ENCODE measurements around the gene UVRAG. TPM values are rescaled to one million over a fixed set of nuclear protein-coding genes. Genes with fewer than 3 reads are reported as not detected.
A peak's percentile ranks its signal among the peaks of the same experiment; 100 is the strongest.

UVRAG gene
- total RNA-seq (2014; rRNA removed; shearing (Covaris generic); ENCODE audit: low replicate concordance) = 35.4 and 52.7 TPM in 2 replicates

DNA sequence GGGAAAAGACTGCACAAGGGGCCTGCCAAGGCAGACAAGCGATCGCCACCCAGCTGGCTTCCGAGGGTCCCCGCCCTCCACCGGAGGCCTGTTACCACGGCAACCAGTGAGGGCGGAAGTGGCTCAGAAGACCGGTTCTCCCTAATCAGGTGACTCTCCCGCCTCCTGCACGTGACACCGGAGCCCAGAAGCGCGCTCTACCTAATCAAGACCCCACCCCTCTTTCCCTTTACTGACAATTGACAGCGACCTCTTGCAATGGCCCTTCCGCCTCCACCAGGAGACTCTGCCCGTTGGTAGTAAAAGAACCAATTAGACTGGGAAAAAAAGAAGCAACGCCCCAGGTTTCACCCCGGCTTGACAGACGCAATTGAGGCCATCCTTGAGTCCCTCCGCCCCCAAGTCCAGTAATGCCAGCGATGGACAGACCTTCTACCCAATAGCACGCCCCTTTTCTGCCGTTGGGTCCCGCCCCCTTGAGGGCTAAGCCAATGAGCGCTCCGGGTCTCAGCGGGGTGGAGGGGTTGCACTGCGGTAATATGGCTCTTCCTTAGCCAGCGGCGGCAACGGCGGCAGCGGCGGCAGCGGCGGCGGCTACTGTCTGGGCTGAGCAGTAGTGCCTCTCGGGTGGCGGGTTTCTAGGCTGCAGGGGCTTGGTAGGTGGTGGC lies at the start of gene UVRAG:
Gene UVRAG (plus strand): TSS at position 534 of the 668 bp plus-strand sequence. CDS start 198 bp downstream, outside the sequence.
- Histone ChIP-seq H3K36me3 (ENCODE audit: insufficient read depth, low read length) (no peaks in the 10 kb centered on the region), H3K9me2 (replicated peaks; ENCODE audit: insufficient read depth, low read length) (no peaks in the 10 kb centered on the region), H3K27ac (ENCODE audit: low read length) (peak within 1 kb of the TSS; percentile 82), H3K4me3 (ENCODE audit: low read length) (peak within 1 kb of the TSS; percentile 87), H3K4me1 (ENCODE audit: low read length) (peaks cover 46% of the 10 kb centered on the region), H2AFZ (ENCODE audit: low read length) (peak within 1 kb of the TSS; percentile 50), H3K27me3 (ENCODE audit: low read length) (no peaks in the 10 kb centered on the region), H3K4me2 (ENCODE audit: low read depth, low read length, poor library complexity, severe bottlenecking) (peak within 1 kb of the TSS; percentile 80), H3K9me3 (ENCODE audit: low read length) (no peaks in the 10 kb centered on the region), H3K9ac (ENCODE audit: low read length) (peak within 1 kb of the TSS; percentile 94), H4K20me1 (ENCODE audit: insufficient read depth, low read depth, low read length) (no peaks in the 10 kb centered on the region), H3K79me2 (ENCODE audit: low read length) (peaks cover 46% of the 10 kb centered on the region)
- peak; percentile 100 for DNase-seq

DNA sequence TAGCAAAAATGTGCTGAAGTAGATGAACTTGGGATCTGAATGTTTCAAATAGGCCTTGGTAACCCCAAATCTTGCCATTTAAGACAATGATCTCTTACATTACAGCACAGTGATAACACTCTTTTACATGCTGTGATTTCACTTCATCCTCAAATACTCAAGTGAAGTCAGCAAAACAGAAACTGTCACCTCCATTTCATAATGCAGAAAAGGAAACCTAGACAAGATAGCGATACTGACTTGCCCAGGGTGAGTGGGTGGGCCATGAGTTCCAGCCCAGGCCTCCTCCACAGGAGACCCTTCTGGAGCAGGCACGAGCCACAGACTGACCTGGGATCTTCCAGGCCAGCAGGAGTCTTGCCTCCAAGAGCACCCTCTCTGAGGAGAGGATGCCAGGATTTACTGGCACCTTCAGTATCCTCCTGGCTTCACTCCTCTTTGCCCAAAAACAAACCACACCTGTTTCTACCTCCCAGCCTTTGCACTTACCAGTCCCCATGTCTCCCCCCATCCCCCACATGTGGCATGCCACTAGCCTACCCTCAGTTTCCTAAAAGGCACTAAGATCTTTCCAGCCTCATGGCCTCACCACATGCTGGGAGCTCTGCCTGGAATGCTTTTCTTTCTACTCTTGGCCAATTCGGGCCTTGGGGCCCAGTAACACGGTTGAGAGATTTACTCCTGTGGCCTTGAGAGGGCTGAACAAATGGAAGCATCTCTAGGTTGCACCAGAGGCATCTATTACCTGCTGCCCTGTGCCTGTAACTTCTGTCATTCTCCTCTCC lies 48.4 kb upstream of the UVRAG start:
- Histone ChIP-seq H3K4me2 (ENCODE audit: low read depth, low read length, poor library complexity, severe bottlenecking) (no peak overlapping the region), H3K27ac (ENCODE audit: low read length) (no peak overlapping the region), H3K4me1 (ENCODE audit: low read length) (peaks cover 24% of the 10 kb centered on the region), H3K9me3 (ENCODE audit: low read length) (no peaks in the 10 kb centered on the region), H3K79me2 (ENCODE audit: low read length) (no peaks in the 10 kb centered on the region), H3K9me2 (replicated peaks; ENCODE audit: insufficient read depth, low read length) (no peaks in the 10 kb centered on the region), H3K36me3 (ENCODE audit: insufficient read depth, low read length) (no peaks in the 10 kb centered on the region), H3K27me3 (ENCODE audit: low read length) (no peaks in the 10 kb centered on the region), H2AFZ (ENCODE audit: low read length) (no peak overlapping the region), H3K4me3 (ENCODE audit: low read length) (no peak overlapping the region), H4K20me1 (ENCODE audit: insufficient read depth, low read depth, low read length) (no peaks in the 10 kb centered on the region), H3K9ac (ENCODE audit: low read length) (no peak overlapping the region)
- DNase-seq = no peak

DNA sequence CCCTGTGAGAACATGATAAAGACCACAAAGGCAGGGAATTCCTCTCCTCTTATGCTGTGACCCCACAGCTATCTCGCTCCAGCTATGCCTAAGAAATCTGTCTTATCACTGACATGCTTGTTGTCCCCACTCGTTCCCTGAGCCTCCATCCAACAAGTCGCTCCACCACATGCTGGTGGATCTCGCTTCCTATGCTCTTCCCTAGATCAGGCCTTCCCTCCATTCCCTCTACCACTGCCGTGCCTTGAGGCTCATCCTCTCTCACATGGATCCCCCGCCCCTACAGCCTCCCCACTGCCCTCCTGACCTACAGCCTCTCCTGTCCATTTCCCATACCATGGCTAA lies 47.8 kb upstream of the UVRAG start:
- no peak overlapping the region for H3K4me2 ChIP-seq (ENCODE audit: low read depth, low read length, poor library complexity, severe bottlenecking)

DNA sequence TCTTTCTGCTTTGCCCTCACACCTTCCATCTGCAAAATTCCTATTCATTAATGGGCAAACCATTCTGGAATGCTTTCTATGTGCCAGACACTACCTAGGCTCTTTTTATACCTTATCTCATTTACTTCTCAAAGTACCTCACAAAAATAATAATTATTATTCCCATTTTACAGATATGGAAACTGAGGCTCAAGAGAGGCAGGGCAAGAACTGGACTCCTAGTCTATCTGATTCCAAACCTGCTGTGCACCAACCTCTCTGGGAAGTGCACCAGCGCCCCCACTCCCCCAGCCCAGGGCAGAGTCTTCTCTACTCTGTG lies 47.3 kb upstream of the UVRAG start:
- Histone ChIP-seq H3K9me3 (ENCODE audit: low read length) (no peaks in the 10 kb centered on the region), H3K27ac (ENCODE audit: low read length) (no peak overlapping the region), H3K4me3 (ENCODE audit: low read length) (peak overlapping the region; percentile 66; the same call in 1 of the 2 replicates), H3K4me2 (ENCODE audit: low read depth, low read length, poor library complexity, severe bottlenecking) (peak overlapping the region; percentile 78), H3K36me3 (ENCODE audit: insufficient read depth, low read length) (no peaks in the 10 kb centered on the region), H3K79me2 (ENCODE audit: low read length) (no peaks in the 10 kb centered on the region), H2AFZ (ENCODE audit: low read length) (peak overlapping the region; percentile 98), H3K4me1 (ENCODE audit: low read length) (peaks cover 24% of the 10 kb centered on the region), H3K9me2 (replicated peaks; ENCODE audit: insufficient read depth, low read length) (no peaks in the 10 kb centered on the region), H4K20me1 (ENCODE audit: insufficient read depth, low read depth, low read length) (no peaks in the 10 kb centered on the region), H3K9ac (ENCODE audit: low read length) (peak overlapping the region; percentile 78), H3K27me3 (ENCODE audit: low read length) (no peaks in the 10 kb centered on the region)
- DNase-seq = no peak

More for the DNA sequence above, 47.8 kb upstream of the UVRAG start:
- H3K27me3 ChIP-seq (ENCODE audit: low read length) = no peaks in the 10 kb centered on the region
- H3K27ac ChIP-seq (ENCODE audit: low read length) = no peak overlapping the region
- no peaks in the 10 kb centered on the region for H3K9me3 ChIP-seq (ENCODE audit: low read length)
- H3K9ac ChIP-seq (ENCODE audit: low read length) = no peak overlapping the region
- no peaks in the 10 kb centered on the region for H3K9me2 ChIP-seq (replicated peaks; ENCODE audit: insufficient read depth, low read length)
- no peaks in the 10 kb centered on the region for H4K20me1 ChIP-seq (ENCODE audit: insufficient read depth, low read depth, low read length)
- peaks cover 24% of the 10 kb centered on the region for H3K4me1 ChIP-seq (ENCODE audit: low read length)
- no peaks in the 10 kb centered on the region for H3K36me3 ChIP-seq (ENCODE audit: insufficient read depth, low read length)
- no peaks in the 10 kb centered on the region for H3K79me2 ChIP-seq (ENCODE audit: low read length)
- no peak for DNase-seq
- H2AFZ ChIP-seq (ENCODE audit: low read length) = no peak overlapping the region
- no peak overlapping the region for H3K4me3 ChIP-seq (ENCODE audit: low read length)

GRCh38 chr11:75768112-75768908 lies 46.7 kb upstream of the UVRAG start, which contains the start of gene DGAT2:
Gene DGAT2, plus strand, starts transcription at chr11:75768778. Its CDS starts 214 bp downstream, at chr11:75768992.
- Histone ChIP-seq H3K36me3 (ENCODE audit: insufficient read depth, low read length) (no peaks in the 10 kb centered on the region), H3K27ac (ENCODE audit: low read length) (no peak within 1 kb of the TSS), H3K9me2 (replicated peaks; ENCODE audit: insufficient read depth, low read length) (no peaks in the 10 kb centered on the region), H3K79me2 (ENCODE audit: low read length) (no peaks in the 10 kb centered on the region), H4K20me1 (ENCODE audit: insufficient read depth, low read depth, low read length) (no peaks in the 10 kb centered on the region), H3K27me3 (ENCODE audit: low read length) (no peaks in the 10 kb centered on the region), H3K9me3 (ENCODE audit: low read length) (no peaks in the 10 kb centered on the region), H2AFZ (ENCODE audit: low read length) (peak within 1 kb of the TSS; percentile 98), H3K4me2 (ENCODE audit: low read depth, low read length, poor library complexity, severe bottlenecking) (peak within 1 kb of the TSS; percentile 78), H3K4me3 (ENCODE audit: low read length) (peak within 1 kb of the TSS; percentile 66), H3K9ac (ENCODE audit: low read length) (peak within 1 kb of the TSS; percentile 78), H3K4me1 (ENCODE audit: low read length) (peaks cover 29% of the 10 kb centered on the region)
- DNase-seq = peak; percentile 90

DNA sequence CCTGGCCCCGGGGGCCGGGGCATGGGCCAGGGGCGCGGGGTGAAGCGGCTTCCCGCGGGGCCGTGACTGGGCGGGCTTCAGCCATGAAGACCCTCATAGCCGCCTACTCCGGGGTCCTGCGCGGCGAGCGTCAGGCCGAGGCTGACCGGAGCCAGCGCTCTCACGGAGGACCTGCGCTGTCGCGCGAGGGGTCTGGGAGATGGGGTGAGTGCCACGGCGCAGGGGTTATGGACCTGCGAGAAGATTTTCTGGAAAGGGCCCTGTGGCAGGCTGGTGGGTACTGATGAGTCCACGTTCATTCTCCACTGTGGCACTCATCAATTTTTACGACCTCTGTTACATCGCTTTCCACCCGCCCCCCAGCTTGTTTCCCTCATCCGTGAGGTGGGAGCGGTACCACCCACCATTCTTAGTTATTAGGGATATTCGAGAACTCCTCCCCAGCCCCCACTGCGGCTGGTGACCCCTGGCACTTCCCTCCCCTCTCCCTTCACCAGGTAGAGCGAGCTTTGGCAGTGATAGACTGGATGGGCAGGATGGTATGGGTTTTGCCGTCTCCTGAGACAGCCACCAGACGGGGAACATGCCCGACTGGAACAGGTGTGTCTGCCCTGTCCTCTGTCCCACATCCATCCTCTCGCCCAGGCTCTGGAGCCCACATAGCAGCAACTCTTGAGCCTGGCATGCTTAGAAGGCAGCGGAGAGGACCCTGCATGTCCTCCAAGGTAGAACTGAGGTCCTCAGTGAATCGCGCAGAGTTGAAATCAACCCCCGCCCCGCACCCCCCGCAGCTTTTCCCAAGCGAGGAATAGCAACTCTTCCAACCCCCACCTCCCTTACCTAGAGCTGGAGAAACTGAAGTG lies 45.9 kb upstream of the UVRAG start:
- H3K36me3 ChIP-seq (ENCODE audit: insufficient read depth, low read length) = no peaks in the 10 kb centered on the region
- no peaks in the 10 kb centered on the region for H3K9me3 ChIP-seq (ENCODE audit: low read length)
- H3K4me2 ChIP-seq (ENCODE audit: low read depth, low read length, poor library complexity, severe bottlenecking) = peak overlapping the region; percentile 78
- H2AFZ ChIP-seq (ENCODE audit: low read length) = peak overlapping the region; percentile 98
- no peaks in the 10 kb centered on the region for H3K27me3 ChIP-seq (ENCODE audit: low read length)
- no peaks in the 10 kb centered on the region for H3K79me2 ChIP-seq (ENCODE audit: low read length)
- H3K9me2 ChIP-seq (replicated peaks; ENCODE audit: insufficient read depth, low read length) = no peaks in the 10 kb centered on the region
- H4K20me1 ChIP-seq (ENCODE audit: insufficient read depth, low read depth, low read length) = no peaks in the 10 kb centered on the region
- H3K4me1 ChIP-seq (ENCODE audit: low read length) = peaks cover 37% of the 10 kb centered on the region
- DNase-seq = no peak
- peak overlapping the region; percentile 66 for H3K4me3 ChIP-seq (ENCODE audit: low read length)
- no peak overlapping the region for H3K27ac ChIP-seq (ENCODE audit: low read length)
- H3K9ac ChIP-seq (ENCODE audit: low read length) = peak overlapping the region; percentile 78

DNA sequence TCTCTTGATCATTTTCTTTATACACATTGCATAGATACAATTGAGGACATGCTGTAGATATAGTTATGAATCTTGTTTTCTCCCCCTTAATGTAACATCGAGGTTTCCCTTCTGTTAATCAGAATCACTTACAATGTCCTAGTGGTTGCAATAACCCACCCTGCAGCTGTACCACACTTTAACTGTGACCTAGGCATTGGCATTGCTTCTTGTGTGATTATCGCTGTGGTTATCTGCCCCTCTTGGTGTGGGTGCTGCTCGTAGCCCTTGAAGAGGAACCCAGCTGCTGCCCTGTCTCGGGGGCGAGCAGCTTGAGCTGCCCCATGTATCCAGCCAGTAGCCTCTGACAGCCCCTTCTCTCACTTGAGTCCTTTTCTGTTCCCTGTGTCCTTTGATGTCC lies 44.9 kb upstream of the UVRAG start:
- no peaks in the 10 kb centered on the region for H3K27me3 ChIP-seq (ENCODE audit: low read length)
- H2AFZ ChIP-seq (ENCODE audit: low read length) = no peak overlapping the region
- peak overlapping the region; percentile 78 for H3K4me2 ChIP-seq (ENCODE audit: low read depth, low read length, poor library complexity, severe bottlenecking)
- peaks cover 47% of the 10 kb centered on the region for H3K4me1 ChIP-seq (ENCODE audit: low read length)
- DNase-seq = peak; percentile 42
- H3K9me2 ChIP-seq (replicated peaks; ENCODE audit: insufficient read depth, low read length) = no peaks in the 10 kb centered on the region
- H4K20me1 ChIP-seq (ENCODE audit: insufficient read depth, low read depth, low read length) = no peaks in the 10 kb centered on the region
- no peaks in the 10 kb centered on the region for H3K79me2 ChIP-seq (ENCODE audit: low read length)
- no peak overlapping the region for H3K27ac ChIP-seq (ENCODE audit: low read length)
- H3K4me3 ChIP-seq (ENCODE audit: low read length) = no peak overlapping the region
- H3K9me3 ChIP-seq (ENCODE audit: low read length) = no peaks in the 10 kb centered on the region
- H3K36me3 ChIP-seq (ENCODE audit: insufficient read depth, low read length) = no peaks in the 10 kb centered on the region
- no peak overlapping the region for H3K9ac ChIP-seq (ENCODE audit: low read length)
